GM18951 (cell line): ENCODE results near the gene PIN1.
"Not testable (repeated sequence)": the region's sequence is repeated elsewhere in the genome, so short reads cannot be mapped to it uniquely, and the experiment has no call there.

ENCODE experiments used
- POLR2A ChIP-seq: IDR thresholded peaks from 4 replicates; pipeline ENCODE4 v1.6.1; 2011; ENCODE audit warnings: mild to moderate bottlenecking; ENCODE audit not compliant: insufficient read length, insufficient read depth; ENCODE audit errors: extremely low read depth
- in situ Hi-C: fragments of 300-500 bp; cut with MboI; formaldehyde crosslinking; loops from one replicate; pipeline ENCODE4 v1.12.0; 2022; ENCODE audit warnings: low sequenced_read_pairs, mixed read lengths, inconsistent platforms; ENCODE audit not compliant: unreplicated experiment

PIN1 gene

GRCh38 chr19:9834307-9834725 is 802 bp upstream of the PIN1 start:
- in situ Hi-C loops = no loop called here

GRCh38 chr19:9835507-9835949 is 410 bp downstream of the PIN1 start:
- in situ Hi-C loops = no loop called here
- TF ChIP-seq POLR2A = no peak

More at GRCh38 chr19:9834307-9834725, 802 bp upstream of the PIN1 start:
- TF ChIP-seq POLR2A = no peak

GRCh38 chr19:9836021-9836420 is 903 bp downstream of the PIN1 start:
- TF ChIP-seq POLR2A = no peak
- in situ Hi-C loops = no loop called here

- TF ChIP-seq POLR2A = no peak
- in situ Hi-C loops = no loop called here
Measured at GRCh38 chr19:9838324-9838723, 3.2 kb downstream of the PIN1 start.

- in situ Hi-C loops = no loop called here
- no peak for TF ChIP-seq POLR2A
Measured at GRCh38 chr19:9839415-9839814, 4.3 kb downstream of the PIN1 start.

GRCh38 chr19:9842834-9843625 is 7.9 kb downstream of the PIN1 start:
- TF ChIP-seq POLR2A = no peak
- in situ Hi-C loops = no loop called here

- in situ Hi-C loops = not testable (repeated sequence)
Measured at GRCh38 chr19:9843626-9844273, 8.6 kb downstream of the PIN1 start.

GRCh38 chr19:9847087-9847671 is 12.1 kb downstream of the PIN1 start:
- no peak for TF ChIP-seq POLR2A
- in situ Hi-C loops = no loop called here

- TF ChIP-seq POLR2A = no peak
- in situ Hi-C loops = no loop called here
Measured at GRCh38 chr19:9848060-9848459, 12.9 kb downstream of the PIN1 start.

- in situ Hi-C loops = no loop called here
- no peak for TF ChIP-seq POLR2A
Measured at GRCh38 chr19:9848762-9849161, 13.6 kb downstream of the PIN1 start.

- in situ Hi-C loops = no loop called here
Measured at GRCh38 chr19:9849791-9850190, 14.7 kb downstream of the PIN1 start.

GRCh38 chr19:9850235-9850959 is 15.3 kb downstream of the PIN1 start:
- no peak for TF ChIP-seq POLR2A

More at GRCh38 chr19:9849791-9850190, 14.7 kb downstream of the PIN1 start:
- TF ChIP-seq POLR2A = no peak

GRCh38 chr19:9854282-9854846 is 19.2 kb downstream of the PIN1 start:
- TF ChIP-seq POLR2A = no peak
- in situ Hi-C loops = no loop called here

More at GRCh38 chr19:9850235-9850959, 15.3 kb downstream of the PIN1 start:
- in situ Hi-C loops = no loop called here

GRCh38 chr19:9856609-9857008 is 21.5 kb downstream of the PIN1 start:
- in situ Hi-C loops = no loop called here
- TF ChIP-seq POLR2A = no peak
